NOMO-1 treated with DMSO at 0.1 percent for 48 hours (cell line): ENCODE data around the gene ARPC4.
"Not testable (repeated sequence)": the region's sequence is repeated elsewhere in the genome, so short reads cannot be mapped to it uniquely, and the experiment has no call there.

Experiments used
- DNase-seq: peaks from one replicate; lab custom pipeline; 2025; ENCODE audit not compliant: unreplicated experiment; lab: John Stamatoyannopoulos, UW

ARPC4 gene

DNA sequence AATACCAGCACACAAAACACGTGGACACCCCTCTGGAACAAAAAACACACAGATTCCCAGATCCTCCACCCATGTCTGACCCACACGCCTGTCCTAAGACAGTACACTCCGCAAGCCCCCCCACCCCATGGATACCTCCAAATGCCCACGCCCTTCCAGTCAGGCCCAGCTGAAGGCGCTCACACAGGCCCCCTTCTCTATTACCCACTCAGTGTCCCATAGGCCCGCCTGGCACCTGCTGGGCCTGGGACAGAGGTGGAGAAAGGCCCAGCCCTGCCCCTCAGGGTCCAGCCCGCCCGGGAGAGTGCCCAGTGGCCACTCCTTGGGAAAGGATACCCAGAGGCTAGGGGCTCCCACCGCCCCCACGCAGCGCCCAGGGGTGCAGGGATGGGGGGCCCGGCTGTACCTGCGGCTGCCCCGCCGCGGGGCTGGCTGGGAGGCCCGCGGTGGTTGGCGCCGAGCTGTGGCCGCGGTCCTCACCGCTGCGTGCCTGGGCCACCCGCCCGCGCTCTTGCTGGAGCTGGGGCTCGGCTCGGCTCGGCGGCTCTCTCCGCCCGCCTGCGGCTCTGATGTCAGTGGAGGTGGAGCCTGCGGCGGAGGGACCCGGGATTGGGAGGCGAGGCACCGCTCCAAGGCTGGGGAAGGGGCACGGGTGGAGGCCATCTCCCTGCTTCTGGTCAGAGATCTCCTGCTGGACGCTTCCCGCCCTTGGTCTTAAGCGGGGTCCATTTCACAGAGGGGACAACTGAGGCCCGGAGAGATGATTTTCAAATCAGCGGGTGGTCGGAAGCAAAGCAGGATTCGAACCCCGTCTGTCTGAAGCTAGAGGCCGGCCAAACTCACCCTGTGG lies 23.2 kb upstream of the ARPC4 start, which contains the start of gene CAMK1:
Gene CAMK1, minus strand, starts transcription at position 522 of the 850 bp plus-strand sequence. CDS start 2,198 bp downstream, outside the sequence.
- DNase-seq, result peak; percentile 39

DNA sequence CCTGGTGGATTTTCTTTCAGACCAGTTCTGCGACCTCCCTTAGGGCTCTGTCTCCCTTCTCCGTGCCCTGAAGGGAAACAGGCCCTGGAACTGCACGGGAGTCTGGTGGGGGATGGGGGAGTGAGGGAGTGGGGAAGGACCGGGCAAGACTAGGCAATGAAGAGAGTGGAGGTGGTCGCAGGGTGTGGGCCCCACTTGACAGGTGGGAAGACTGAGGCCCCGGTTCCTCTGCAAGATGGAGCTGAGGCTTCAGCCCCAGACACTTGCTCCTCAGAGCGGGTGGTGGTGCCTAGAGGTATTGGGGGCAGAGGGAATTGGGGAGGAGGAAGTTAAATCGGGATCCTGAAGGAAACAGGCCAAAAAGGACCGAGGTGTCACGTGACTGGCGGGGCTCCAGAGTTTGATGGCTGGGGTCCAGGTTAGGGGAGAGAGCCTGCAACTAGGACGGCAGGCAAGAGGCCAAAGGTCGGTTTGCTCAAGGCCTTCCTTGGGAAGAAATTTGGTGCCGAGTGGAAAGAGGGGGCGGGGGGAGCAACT lies 22.5 kb upstream of the ARPC4 start:
- no peak for DNase-seq

DNA sequence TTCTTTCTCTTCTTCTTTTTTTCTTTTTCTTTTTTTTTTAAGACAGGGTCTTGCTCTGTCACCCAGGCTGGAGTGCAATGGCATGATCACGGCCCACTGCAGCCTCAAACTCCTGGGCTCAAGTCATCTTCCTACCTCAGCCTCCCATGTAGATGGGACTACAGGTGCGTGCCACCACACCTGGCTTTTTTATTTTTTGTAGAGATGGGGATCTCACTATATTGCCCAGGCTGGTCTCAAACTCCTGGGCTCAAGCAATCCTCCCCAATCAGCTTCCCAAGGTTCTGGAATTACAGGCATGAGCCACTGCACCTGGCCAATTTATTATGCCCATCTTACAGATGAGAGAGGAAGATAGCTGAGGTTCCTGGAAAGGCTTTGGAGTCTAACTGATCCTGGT lies 21.9 kb upstream of the ARPC4 start:
- DNase-seq, result not testable (repeated sequence)

DNA sequence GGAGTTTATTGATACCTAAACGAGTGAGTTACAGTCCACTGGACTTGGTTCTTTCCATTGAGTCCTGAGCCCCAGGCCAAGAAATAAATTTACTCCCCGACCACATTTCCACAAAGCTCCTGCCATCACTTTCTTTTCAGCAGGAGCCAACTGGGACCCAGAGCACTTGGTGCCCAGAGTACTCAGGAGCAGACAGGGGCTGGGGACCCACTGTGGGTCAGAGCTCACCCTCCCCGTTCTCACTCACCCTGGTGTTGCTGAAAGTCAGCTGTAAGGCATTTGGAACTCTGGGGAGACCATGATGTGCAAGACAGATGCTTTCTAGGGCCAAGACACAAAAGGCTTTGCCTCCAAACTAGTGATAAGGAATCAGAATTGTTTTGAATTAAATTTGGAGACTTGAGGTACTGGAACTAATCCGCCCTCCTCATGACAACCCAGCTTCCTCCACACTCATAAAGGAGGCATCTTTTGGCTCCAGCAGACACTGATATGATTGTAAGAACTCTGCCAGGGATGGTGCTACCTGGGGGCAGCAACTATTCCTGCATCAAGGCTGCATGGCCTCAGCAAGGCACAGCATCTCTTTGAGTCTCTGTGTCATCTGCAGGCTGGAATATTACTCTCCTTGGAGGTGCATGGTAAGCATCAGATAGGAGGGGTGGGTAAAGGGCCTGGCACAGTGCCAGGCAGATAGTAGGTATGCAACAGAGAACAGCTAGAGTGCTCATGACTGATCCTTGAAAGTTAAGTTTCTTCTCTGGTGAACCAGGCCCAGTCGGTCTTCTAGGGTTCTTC lies 15.8 kb upstream of the ARPC4 start:
- DNase-seq, result no peak

DNA sequence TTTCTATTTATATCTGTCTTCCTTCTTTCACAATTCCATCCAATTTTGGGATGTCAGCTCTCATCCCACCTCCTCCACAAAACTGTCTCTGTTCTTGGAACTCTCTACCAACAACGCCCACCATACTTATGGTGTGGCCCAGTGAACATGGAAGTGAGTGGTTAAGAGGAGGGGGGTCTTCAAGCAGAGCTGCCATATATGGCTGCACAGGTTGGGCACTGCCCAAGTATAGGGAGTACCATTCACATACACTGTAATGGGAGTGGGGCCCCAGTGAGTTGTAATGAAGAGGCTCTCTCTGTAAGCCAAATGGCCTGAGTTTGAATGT lies 15.2 kb upstream of the ARPC4 start:
- no peak for DNase-seq

DNA sequence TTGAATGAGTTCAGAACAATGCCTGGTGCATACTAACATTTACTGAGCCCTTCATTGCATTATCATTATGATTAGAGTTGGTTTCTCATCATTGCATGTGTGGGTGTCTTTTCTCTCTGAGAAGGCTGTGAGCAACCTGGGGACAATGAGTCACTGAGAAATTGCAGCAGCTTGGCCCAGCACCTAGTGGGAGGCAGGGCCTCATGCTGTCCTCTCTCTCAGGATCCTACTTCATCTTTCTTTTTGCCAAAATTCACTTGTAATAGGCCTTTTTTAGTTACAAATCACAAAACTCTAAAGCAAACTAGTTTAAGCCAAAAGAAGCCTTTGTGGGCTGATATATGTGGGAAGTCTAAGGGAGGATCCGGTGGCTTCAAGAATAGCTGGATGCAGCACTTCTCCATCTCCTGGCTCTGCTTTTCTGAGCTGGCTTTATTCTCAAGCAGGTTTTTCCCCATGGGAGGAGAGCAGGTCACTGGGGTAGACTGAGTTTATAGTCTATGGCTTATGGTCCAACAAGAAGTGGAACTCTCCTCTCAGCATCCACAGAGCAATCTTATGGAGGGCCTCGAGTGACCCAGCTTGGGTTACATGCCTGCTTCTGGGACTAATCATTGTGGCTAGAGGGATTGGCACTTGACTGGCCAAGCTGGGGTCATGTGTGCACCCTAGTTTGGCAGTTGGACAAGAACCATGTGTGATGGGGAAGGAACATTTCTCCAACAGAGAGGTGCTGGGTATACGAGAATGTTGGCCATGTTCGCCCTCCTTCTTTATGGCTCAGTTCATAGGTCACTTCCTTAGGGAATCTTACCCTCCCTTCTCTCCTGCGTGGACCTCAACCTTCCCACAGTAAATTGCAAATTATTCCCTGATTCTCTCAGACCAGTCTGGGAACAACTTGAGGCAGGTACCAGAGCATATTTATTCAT lies 14.5 kb upstream of the ARPC4 start:
- peak; percentile 22 for DNase-seq

DNA sequence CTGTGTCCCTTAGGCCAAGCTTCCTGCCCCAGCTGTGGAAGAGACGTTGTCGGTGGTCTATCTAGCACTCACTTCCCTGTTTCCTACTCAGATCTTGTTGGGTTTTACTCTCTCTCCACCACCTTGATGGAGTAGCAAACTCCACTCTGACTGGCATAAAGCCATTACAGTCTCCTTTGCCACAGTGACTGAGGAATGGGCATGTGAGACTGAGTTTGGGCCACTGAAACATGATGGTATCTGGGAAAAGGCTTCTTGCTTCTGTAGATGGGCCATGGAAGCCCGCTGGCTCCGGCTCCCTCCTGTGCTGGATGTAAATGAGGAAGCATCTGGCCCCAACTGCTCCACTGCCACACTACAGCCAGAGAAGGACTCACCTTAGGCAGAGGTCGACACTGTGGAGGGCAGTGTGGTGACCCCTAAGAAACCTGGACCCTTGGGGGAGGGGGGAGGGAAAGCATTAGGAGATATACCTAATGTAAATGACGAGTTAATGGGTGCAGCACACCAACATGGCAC lies 13.7 kb upstream of the ARPC4 start:
- DNase-seq, result peak; percentile 34

DNA sequence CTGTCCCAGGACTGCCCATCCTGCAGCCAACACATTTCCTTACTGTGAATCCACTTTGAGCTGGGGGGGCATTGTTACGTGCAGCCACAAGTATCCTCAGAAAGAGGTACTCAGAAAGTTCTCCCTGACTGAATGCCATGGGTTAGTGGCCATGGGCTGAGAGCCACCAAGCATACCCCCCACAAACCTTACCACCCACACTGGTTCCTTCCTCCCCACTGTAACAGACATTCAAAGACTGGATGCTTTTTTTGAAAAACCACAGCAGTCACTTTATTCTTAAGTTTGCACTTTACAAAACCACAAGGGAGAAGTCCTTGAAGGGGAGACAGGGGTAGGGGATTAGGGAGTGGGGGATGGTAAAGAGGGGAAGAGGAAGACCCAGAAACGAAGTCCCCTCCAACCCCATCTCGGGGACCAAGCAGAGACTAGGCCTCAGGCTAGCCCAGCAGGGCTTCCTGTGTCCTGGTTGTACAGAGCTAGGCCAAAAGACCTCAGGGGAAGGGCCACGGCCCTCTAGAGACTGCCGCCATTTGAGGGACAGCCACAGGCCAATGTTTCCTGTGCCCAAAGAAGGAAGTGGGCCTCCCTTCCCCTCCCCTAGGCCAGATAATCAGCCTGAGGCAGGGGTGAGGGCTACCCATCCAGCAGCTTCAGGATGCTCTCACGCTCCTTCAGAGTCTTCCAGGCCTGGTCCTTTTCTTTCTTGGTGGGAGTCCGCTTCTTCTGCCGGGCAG lies 13.0 kb upstream of the ARPC4 start:
- DNase-seq, result peak; percentile 92

DNA sequence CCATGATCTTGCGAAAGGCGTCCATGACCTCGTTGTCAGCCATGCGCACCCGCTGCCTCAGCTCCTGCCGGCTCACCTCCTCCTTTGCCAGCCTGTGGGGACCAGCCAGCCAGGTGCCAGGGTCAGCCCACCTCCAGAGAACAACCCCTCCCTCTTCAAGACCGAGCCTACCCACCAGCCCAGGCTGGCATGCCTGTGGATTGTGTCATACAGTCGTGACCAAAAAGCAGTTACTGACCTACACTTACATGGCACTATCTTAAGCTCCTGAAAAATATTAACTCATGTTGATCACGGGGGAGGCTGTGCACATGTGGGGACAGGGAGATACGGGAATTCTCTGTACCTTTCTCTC lies 12.4 kb upstream of the ARPC4 start:
- no peak for DNase-seq

DNA sequence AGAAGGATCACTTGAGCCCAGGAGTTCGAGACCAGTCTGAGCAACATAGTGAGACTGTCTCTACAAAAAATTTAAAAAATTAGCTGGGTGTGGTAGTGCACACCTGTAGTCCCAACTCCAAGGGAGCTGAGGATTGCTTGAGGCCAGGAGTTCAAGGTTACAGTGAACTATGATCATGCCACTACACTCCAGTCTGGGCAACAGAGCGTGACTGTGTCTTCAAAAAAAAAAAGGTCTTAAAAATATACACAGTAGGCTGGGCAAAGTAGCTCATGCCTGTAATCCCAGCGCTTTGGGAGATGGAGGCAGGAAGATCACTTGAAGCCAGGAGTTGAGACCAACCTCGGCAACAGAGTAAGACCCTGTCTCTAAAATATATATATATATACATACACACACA lies 12.0 kb upstream of the ARPC4 start:
- DNase-seq, result no peak

DNA sequence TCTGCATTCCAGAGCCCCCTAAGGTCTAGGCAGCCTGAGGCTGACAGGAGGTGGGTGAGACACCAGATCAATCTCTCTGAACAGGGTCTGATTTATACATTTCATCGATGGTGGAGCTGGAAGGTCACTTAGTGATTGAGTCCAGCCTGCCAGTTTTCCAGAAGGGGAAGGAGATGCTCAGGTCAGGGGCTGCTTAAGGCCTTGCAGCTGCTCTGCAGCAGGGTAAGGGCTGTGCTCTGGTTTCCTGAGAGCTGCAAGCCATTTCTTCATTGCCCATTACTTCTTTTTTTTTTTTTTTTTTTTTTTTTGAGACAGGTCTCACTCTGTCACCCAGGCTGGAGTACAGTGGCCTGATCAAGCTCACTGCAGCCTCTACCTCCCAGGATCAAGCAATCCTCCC lies 11.3 kb upstream of the ARPC4 start:
- DNase-seq, result peak; percentile 19

DNA sequence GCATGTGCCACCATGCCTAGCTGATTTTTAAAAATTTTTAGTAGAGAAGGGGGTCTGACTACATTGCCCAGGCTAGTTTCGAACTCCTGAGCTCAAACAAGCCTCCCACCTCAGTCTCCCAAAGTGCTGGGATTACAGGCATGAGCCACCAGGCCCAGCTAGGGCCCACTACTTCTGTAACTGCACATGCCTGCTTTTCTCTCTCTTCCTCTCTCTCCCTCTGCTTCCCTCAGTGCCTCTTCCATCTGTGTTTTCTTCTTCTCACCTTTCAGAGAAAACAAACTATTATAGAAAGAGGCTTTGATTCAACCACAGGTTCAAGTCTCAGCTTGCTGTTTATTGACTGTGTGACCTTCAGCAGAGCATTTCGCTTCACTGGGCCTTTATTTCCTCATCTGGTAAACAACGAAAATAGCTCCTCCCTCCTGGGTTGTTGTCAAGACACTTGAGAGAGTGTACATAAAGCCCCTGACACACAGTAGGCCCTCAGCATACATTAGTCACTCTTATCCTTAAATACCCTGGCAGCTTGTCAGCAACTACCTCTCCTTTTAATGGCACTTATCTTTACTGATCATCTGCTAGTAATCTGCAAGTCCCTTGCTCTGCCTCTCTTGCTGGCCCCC lies 10.8 kb upstream of the ARPC4 start:
- no peak for DNase-seq

DNA sequence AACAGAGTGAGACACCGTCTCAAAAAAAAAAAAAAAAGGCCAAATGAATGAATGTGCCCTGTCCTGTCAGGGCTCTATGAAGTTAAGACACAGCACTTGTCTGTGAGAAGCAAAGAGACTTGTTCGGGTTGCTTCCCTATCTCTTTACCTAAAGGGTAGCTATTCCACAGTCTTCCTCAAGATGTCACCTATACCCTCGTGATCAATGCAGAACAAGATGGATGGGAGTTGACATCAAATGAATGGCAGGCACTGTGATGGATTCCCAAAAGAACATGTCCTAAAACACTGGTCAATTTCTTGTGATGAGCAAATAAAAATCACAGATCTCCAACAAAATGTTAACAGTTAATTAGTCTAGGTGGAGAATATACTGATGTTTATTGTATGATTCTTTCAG lies 10.1 kb upstream of the ARPC4 start:
- peak; percentile 19 for DNase-seq

DNA sequence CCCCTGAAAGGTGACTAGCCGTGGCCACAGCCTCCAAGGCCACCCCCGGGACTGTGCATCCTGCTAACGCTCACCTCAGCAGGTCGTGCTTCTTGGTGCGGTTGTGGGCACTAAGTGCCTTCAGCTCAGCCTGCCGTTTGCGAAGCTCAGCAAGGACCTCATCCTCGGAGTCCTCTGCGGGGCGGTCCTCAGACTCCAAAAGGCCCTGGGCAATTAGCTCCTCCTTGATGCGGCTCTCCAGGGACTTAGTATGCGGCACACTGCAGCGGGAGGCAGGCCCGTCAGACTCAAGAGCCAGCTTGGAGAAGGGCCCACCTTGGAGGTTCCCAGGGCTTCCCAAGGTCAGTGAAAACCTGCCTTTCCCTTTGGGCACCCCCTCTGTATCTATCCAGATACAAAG lies 8.9 kb upstream of the ARPC4 start:
- DNase-seq, result no peak

DNA sequence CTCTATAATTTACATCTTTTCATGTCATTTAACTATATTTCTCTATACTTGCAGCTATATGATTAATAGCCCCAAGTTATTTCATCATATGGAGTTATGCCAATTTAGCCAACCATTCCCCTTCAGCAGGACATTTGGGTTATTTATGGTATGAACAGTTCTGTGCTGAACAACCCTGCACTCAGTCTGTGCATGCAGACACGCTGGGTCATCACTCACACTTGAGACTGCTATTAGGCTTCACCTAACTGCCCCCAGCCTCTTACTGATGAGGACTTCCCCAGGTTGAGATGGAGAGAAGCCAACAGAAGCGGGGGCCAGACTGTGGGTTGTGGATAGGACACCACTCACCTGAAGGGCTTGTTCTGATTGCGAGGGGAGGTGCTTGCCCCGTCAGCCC lies 7.9 kb upstream of the ARPC4 start:
- DNase-seq, result peak; percentile 13

DNA sequence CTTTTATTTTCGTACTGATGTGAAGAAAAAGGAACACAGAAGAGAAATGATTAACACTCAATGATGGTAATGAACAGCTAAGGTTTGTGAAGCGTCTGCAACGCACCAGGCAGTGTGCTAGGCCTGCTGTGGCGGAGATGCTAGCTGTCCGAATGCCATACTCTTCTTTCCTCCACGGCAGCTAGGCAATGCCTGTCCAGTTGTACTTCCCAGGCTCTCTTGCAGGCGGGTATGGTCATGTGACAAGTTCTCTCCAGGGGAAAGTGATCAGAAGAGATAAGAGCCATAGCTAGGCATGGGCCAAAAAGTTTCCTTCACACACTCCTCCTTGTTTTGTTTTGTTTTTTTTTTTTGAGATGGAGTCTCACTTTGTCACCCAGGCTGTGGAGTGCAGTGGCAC lies 7.3 kb upstream of the ARPC4 start:
- DNase-seq, result no peak

DNA sequence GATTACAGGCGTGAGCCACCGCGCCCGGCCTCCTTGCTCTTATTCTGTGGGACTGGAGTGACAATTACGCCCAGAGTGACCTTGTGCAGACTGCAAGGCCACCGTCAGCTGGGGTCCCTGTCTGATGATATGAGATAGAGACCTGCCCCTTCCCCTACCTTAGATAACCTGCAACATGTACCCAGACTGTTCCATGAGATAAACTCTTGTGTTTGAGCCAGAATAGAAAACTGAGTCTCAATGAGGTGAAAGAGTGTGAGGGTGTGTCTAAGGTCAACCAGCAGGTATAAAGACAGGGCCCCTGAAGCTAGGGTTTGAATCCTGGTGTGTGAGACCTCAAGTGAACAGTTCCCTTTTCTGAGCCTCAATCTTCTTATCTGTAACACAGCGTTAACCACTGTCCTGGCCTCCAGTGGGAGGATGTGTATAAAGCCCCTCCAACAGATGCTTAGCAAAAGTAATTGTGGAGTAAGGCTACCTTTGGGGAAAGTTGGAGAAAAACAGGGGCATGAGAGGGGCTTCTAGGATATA lies 6.6 kb upstream of the ARPC4 start:
- DNase-seq, result no peak

DNA sequence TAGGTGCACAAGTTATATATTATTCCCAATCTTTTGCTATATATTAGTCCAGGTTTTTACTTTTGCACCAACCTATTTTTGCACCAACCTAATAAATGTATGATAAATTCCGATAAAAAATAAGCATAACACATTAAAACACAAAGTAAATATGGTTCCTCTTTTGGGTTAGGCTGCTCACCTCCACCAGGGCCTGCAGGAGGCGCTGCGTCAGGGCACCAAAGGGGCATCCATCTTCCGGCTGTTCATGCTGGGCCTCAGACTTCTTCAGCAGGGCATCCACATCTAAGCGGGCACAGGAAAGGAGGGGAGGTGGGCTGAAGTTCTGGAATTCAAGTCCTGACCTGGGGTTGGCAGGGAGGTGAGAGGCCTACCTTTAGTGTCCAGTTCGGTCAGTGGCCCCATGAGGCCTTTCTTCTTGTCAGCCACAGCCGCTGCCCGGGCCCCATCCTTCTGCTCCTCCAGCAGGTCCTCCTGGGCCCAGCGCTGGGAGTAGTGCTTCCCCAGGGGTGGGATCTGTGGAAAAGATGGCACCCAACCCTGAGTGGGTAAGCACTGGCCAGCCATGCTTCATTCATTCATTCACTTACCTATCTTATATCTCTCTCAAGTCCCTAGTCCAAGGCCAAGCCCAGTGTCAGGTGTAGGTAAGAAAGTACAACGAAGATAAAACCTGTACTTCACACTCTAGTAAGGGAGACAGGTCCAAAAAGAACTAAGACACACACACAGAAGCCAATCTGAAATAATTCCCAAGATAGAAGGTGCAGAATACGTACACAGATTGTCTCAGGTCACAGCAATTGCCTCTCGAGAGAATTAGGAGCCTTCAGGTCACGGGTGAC lies 5.8 kb upstream of the ARPC4 start:
- DNase-seq, result peak; percentile 18

DNA sequence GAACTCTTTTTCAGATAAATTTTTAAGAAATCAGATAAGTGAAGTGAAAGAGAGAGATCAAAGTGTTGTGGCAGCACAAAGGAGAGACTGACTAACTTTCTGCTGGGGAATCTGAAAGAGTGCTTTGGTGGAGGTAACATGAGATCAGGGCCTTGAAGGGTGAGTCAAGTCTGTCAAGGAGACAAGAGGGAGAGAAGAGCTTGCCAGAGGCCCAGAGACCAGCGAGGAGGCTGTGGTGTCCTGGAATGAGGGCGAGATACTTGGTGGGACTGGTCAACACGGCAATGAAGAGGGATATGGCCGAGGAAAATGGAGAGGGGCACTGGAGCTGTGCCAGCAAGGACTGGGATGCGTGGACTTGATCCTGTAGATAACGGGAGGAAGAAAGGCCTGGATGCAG lies 5.2 kb upstream of the ARPC4 start:
- no peak for DNase-seq
